DMS53 treated with DMSO at 0.1 percent for 48 hours (cell line): ENCODE measurements around the gene BCL6.
A peak's percentile ranks its signal among the peaks of the same experiment; 100 is the strongest.

ENCODE experiments used
- DNase-seq: peaks from one replicate; lab custom pipeline; 2025; ENCODE audit not compliant: unreplicated experiment; lab: John Stamatoyannopoulos, UW

BCL6 gene

DNA sequence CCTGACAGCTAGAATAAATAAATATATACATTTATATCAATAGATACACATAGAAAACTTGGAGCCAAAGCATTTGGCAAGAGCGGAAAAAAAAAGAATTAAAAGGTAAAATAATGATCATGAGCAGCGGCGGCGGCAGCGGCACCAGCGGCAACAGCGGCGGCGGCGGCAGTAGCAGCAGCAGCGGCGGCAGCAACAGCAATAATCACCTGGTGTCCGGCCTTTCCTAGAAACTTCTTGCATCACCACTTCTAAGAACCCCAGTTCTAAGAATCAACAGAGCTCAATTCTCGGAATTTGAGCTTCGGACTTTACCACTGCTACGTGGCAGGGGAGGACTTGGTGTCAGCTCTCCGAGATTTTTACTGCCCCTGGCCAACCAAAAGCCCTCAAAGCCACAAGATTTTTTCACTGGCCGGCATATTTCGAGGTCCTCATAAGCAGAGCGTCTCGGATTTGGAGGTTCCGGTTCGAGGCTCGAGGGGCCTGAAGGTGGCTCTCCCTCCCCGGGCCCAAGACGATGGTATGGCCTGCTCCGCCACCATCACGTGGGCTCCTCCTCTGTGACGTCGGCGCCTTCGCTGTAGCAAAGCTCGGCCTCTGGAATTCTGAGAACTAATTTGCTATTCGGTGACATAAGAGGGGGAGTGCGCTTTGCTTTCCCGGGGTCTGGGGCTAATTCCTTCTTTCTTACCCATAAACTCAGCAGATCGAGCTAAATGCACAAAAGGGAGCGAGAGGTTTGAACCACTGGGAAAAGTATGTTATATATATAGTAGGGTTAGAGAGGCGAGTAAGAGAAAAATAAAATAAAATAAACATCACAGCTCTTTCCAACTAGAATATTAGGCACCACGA lies at the start of gene BCL6:
Gene BCL6 (minus strand): TSS at position 268 of the 858 bp plus-strand sequence. CDS start 11,775 bp downstream, outside the sequence.
- peak; percentile 87 for DNase-seq

DNA sequence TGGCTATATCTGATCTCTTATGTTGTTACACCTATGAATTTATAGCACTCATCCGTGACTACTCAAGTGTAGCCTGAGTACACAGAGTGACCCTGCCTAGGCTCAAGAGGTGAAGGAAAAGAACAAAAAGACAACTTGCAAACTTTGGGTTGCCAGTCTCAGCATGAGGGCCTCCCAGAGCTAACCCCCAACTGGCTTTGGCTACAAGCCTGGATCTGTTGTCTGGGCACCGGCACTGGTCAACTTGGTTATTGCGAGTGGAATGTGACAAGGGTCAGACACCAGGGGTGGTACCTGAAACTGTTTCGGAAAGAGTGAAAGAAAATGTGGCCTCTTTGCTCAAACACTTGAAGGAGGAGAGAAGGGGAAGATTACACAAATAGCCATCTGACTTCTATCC lies 49.5 kb upstream of the BCL6 start:
- no peak for DNase-seq

DNA sequence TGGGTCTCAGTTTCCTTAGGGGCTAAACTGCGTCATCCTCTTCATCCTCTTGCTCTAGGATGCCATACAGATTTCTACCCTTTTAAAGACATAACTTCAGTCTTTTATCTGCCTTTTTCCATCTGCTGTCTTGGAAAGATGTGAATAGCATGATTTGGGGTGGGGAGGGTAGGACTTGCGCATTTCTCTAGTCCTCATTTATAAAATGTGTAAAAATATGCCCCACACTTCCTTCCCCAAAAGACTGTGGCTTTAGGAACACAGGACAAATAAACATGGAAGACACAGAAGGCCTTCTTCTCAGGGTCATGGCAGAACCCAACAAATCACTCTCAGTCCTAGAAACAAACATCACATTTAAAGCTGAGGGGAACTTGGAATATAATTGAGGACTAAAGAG lies 48.4 kb upstream of the BCL6 start:
- DNase-seq, result no peak

DNA sequence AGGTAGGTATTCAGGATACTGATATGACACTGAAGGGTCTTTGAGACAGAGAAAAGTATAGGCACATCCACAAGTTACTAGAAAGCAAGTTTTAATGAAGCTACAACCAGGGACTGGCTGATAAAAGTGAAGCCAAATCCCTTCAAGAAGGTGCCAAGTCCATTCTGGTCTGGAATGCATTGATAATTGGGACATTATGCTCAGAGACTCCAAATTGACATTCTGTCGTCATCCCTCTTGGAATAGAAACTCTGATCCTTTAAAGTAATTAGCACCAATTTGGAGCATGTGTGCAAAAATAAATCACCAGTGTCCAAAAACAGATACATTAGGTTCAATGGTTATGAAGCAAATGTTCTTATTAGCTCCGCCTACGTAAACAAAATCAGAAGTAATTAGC lies 47.3 kb upstream of the BCL6 start:
- no peak for DNase-seq

DNA sequence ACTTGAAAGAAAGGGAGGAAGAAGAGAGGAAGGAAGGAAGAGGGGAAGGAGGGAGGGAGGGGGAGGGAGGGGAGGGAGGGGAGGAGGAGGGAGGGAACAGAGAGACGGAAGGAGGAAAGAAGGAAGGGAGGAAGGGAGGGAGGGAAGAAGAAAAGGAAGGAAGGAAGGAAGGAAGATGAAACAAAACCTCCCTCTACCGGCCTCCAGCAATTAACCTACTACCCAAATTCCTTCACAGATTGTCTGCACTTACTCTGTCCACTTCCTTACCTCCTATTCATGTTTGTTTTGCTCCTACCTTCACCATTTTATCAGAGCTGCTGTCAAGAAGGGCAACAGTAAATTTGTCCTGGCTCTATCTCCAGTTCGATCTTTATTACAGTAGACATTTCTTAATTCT lies 44.6 kb upstream of the BCL6 start:
- DNase-seq, result no peak

DNA sequence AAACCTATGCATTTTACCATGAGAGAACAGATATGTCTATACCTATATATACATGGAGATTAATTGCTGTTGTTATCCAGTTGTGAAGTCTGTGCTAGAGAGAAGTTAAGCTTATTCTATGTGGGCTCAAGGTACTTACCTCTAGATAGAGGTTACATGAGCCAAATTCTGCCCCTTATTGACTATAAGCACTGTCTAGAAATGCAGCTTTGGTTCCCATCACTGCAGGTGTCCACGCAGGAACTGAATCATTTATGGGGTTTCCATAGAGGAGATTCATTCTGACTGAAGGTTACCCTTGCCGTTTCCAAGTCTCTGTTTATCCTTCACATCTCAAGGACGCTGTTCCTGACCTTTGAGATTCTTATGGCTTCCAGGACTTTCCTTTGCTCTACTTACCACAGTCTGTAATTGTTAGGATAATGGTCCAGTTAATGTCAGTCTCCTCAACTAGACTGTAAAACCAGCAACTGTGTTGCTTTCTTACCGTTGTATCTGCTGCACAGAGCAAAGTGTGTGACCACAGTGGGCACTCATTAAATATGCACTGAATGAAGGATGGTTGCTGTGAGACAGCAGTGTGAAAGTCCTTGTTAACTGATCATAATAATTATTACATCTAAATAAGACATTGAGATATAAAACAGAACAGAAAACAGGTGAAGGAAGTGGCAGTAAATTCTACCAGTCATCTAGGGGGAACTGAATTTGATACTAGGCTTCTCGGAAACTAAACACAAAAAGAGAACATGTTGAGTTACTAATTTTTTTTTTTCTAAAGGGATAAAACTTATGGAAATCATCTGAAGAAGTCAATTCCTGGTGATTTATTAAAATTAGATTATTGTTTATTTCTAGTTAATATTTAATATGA lies 44.0 kb upstream of the BCL6 start:
- DNase-seq, result no peak

DNA sequence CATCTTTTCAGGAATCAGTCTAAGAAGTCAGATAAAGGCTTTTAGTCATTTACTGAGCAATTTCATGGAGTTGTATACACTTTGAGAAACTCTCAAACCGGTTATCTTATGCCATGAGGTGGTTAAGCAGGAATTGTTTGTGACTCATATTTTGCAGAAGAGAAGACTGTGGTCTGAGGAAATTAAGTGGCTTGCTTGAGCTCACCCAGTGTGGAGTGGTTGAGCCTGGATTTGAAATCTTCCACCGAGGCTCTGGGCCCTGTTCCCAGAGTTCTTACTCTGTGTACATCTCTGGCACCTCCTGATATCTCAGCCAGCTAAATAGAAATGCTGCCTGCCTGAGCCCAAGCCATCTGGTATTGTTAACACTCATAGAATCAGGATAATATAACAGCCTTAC lies 37.8 kb upstream of the BCL6 start:
- DNase-seq, result no peak

DNA sequence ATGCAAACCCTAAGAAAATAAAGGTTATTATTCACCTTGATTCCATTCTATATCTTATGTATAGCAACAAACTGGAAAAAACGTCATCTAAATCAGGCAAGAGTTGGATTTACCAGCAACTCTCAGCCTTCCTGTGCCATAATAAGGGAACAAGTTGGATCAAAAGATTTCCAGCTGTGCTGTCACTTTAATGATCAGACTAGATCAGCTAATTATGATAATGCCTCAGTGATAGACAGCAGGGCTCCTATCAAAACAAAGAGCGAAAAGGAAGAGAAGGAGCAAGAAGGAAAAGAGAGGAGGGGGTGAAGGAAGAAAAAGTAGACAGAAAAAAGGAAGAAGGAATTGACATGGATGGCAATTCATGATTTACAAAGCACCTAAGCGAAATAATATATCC lies 36.7 kb upstream of the BCL6 start:
- no peak for DNase-seq

DNA sequence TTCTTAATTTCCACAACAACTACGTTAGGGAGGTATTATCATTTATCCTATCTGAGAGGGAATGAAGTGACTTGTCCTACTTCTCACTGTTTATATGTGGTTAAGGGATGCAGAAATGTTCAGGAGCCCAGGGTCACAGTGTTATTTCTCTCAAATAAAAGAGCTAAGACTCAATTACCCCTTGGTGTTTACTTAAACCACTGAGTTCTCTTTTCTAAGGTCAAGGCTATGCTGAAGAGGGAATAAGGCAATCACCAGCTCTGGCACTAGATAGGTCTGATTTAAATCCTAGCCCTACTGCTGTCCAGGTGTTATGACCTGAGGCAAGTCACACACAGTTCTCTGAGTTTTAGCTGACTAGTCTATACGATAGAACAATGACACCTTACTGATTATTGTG lies 35.7 kb upstream of the BCL6 start:
- no peak for DNase-seq

DNA sequence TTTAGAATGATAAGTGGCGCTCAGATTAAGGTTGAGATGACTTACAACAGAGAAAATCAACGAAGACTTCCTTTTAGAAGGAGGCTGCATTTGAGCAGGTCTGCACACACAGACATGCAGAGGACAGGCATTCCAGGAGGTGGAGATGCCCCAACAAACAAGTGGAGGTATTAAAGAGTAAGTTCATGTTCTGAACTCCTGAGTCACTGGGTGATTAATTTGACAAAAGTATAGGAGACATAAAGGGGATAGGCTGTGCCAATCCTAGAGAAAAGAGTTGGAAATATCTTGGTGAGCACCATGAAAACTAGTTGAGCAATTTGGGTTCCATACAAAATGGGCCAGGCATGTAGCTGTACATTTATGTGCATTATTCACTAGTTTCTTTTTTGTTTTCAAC lies 33.5 kb upstream of the BCL6 start:
- no peak for DNase-seq

DNA sequence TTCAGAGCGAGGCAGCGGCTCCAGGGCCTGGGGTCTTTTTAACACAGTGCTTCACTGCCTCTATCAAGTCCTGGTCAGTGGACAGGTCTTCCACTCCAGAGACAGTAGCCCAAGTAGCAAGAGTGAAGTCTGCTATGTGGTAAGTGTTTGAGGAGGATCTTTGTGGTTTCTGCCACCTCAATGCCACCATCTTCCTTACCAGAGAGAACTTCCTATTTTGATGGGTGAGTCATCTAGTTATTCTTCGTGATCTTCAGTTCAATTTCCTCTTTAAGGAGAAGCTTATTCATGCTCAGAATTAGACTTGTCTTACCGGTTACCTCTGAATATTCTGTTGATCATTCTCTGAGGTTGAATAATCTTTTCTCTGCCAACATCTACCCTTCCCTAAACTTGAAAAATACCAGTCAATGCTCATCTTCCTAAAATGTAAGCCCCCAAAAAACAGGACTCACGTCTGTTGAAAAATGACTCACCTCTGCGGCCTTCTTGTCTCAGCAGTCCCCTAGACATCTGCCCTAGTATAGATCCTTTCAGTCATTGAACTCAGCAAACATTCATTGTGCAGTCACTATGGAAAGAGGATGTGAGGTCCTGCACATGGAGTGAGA lies 32.2 kb upstream of the BCL6 start:
- no peak for DNase-seq

DNA sequence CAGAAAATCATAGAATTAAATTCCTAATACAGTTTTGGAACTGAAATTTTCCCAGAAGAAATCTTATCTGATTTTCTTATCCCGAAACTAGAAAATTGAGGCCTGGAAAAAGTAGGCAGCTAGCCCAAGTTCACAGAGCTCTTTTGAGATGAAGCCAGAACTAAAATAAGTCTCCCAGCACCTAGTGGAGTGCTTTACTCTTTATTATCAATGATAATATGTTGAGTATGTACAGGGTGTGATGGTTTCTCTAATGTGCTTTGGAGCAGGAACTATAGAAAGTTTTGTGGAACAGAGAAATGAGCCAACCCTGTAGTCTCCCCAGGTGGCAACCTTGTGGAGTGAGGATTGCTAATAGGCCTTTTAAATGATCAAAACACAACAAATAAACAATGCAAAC lies 30.3 kb upstream of the BCL6 start:
- no peak for DNase-seq

DNA sequence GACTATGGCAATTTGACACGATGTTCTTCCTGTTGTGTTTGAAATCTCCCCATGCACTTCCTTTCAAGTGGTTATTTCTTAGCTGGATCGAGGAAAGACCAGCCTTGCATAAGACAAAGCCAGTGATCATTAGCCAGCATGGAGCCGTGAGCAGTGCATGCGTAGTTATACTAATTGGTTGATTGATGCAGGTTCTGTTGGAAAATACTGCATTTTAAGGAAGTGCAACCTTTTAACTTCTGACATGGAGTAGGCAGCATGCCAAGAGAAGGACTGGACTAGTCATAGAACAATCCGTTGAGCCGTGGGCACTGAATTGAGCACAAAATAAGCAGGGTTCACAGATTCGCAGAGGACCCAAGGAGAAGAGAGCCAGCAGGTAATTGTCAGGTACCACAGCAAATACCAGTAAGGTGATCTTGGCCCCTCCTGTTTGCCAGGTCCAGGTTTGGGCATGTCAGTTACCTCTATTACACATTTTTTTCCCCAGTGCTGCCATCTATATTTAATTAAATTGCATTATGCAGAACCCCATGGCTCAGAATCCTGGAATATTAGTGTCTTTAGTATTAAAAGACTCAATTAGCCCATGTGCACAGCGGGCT lies 29.0 kb upstream of the BCL6 start:
- no peak for DNase-seq

DNA sequence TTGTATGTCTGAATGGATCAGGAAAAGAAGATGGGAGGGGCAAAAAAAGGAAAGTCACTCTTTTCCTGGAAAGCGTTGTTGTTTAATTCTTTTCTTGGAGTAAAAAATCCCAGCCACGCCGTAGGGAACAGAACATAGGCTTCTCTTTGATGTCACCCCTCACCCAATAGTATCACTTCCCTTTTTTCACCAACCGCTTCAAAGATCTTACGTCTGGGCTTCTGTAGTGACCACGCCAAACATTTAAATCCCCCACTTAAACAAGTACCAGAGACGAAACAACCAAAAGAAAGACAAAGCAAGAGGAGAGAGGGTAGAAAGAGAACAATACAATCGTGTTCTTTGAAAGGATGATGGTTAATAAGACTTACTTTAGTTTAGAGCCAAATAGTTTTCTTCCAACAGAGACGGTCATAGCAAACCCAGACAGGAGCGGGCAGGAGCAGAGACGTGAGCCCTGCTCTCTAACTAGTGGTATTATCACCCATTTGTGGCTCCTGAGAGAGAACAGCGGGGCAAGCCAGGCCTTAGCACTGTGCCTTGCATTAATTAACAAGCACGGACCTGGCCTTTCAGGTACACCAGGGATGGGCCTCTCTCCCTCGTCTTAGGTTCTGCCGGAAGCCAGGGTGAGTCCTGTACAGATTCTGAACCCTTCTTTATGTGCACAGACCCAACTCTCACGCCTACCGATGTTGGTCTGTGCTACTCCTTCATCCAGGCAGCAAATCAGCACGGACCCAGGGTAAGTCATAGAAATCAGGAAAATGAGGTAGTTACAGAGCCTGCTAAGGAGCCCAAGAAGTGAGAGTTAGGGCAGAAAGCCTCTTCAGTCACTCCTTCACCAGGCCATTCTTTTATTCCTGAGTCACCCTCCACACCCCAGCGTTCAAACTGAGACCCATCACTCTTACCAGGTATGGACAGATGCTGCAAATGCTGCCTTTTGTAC lies 28.2 kb upstream of the BCL6 start:
- no peak for DNase-seq

DNA sequence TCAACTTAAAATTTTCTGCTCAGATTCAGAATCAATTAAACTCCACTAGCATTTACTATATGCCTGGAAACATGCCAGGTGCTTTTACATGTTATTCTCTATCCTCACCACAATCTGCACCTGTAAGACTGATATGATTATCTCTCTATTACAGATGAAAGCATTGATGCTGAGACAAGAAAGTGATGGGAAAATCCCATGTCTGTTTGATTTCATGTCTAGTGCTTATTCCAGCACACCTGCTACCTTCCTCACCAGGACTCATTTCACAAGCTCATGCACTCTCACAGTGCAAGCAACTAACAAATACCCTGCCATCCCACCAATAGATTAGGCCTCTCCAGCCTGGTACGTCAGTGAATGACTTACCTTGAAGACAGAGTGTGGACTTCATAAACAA lies 25.0 kb upstream of the BCL6 start:
- DNase-seq, result no peak

DNA sequence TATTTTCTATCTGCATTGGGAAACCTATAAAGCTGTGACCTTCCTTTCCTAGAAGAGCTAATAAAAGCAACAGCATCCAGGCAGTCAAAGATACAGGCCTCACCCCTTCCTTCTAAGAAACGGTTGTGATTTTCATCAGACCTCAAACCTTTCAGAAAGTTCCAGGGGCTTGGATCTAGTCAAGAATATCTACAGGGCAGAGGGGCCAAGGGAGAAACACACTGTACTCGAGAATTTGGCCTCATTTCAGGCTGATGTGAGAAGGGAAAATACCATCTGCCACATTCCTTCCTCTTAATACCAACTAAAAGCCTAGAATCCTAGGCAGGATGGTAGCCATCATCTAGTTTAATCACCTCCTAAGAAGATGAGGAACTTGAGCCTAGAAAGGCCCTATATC lies 24.5 kb upstream of the BCL6 start:
- no peak for DNase-seq

DNA sequence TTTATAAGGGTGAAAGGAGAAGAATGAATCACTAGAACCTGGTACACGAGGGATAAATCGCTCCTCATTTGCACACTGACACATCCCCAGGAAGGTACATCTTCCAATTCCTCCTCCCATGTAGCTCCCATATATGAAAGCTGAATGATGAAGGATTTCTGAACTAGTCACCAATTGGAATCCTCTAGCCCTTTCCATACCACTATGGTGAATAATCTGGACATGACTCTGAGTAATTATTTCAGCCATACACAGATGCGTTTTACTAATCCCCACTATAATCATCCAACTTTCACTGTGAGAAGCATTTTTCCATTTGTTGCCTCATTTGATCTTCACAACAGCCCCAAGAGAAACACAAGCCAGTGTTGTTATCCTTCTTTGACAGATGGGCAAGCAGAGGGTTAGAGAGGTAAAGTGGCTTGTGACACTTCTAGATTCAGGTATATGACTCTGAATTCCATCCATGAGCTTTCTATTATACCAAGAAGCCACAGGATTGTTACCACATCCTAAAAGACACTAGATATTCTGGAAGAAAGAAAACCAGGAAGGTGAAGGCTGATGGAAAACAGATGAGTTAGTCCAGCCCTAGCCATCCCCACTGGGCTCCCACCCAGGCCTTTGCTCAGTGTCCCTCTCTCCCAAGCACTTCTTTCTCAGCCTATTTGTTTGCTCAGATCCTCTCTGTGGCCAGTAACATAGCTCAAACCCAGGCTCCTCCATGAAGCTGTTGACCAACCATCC lies 22.2 kb upstream of the BCL6 start:
- DNase-seq, result no peak

DNA sequence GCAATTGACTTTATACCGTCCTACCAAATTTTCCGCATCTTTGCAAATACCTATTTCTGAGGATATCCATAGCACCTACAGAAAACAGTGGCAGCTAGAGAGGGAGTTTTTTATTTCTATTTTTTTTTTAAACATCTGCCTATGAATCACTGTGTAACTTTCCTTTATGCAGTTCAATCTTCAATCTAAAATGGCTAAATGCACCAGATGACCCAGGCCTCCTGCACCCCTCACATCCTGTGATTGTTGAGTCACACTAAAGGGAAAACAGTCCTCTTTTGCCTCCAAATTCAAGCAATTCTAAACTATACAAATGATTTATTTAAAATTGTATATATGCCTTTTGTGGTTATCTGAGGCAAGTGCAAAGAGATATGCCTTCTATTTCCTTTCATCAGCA lies 20.1 kb upstream of the BCL6 start:
- no peak for DNase-seq

DNA sequence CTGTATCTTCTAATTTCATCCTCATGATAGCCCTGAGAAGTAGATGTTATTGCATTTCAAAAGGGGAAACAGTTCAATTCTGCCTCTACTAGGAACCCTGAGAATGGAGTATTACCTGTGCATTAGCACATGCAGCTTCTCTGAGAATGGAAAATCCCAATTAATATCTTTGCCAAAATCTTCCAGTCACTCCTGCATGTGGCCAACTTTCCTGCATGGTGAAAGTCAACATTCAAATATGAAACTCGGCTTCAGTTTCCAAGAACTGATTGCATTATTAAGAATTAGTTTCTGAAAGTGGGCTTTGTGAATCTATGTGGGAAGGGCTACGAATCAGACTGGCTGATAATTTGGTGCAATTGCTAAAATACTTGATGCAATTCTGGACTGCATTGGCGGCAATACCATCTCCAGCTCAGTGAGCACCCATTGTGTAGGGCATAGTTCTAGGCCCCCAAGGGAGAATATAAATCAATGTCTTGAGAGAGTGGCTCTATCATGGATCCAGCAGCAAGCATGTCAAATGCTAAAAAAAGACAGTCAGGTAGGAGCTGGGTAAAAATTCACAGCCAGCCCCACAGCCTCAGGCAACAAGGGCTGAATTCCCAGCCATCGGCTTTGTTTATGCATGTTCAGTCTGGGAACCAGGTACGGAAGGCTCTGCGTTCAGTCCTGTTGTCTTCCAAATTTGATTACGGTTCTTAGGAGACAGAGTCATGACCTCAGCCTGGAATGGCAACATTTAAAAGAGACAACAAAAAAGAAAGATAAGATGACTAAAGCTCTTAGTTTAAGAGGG lies 18.8 kb upstream of the BCL6 start:
- DNase-seq, result no peak
